Uterus (tissue), 4 donors: Measurements from ENCODE around the gene BBS9. TPM values are rescaled to one million over a fixed set of nuclear protein-coding genes. Genes with fewer than 3 reads are reported as not detected.

Source experiments
- DNase-seq, 2 donors: peaks; one replicate each; pipeline ENCODE4 v3.0.0-alpha.2; 2019 to 2020
- H3K27ac ChIP-seq, 2 donors: fragments of 200-600 bp; sonication (generic); 1 replicate in 1 of 2; 2 replicates in 1 of 2; pipeline ENCODE4 v1.5.1; 2016 to 2018
- H3K27me3 ChIP-seq, 2 donors: fragments of 200-600 bp; sonication (generic); one replicate each; pipeline ENCODE4 v1.5.1; 2018 to 2019; ENCODE audit warnings: control low read depth in 1 of 2
- H3K36me3 ChIP-seq, 2 donors: fragments of 200-600 bp; sonication (generic); one replicate each; pipeline ENCODE4 v1.5.1; 2019; ENCODE audit warnings: control low read depth in 1 of 2
- H3K4me1 ChIP-seq, 2 donors: fragments of 200-600 bp; sonication (generic); one replicate each; pipeline ENCODE4 v1.5.1; 2018 to 2019; ENCODE audit warnings: control low read depth in 1 of 2
- H3K4me3 ChIP-seq, 2 donors: fragments of 200-600 bp; sonication (generic); 1 replicate in 1 of 2; 2 replicates in 1 of 2; pipeline ENCODE4 v1.5.1; 2018 to 2019; ENCODE audit warnings: mild to moderate bottlenecking in 1 of 2
- H3K9me3 ChIP-seq, 2 donors: fragments of 200-600 bp; sonication (generic); one replicate each; pipeline ENCODE4 v1.5.1; 2019; ENCODE audit warnings: control low read depth in 1 of 2
- POLR2A ChIP-seq, 2 donors: fragments of 450-650 bp; IDR thresholded peaks; one replicate each; pipeline ENCODE4 v1.6.1; 2016; ENCODE audit warnings: antibody characterized with exemption in 2 of 2, mild to moderate bottlenecking in 1 of 2, moderate library complexity in 1 of 2
- intact Hi-C: fragments of 100-400 bp; cut with DNase I; formaldehyde crosslinking; loops from one replicate; pipeline ENCODE4 v1.15.1; 2023; ENCODE audit warnings: low total_unique reads
- total RNA-seq, 4 donors: library from RNA; depleted of rRNA in 3 of 4; stranded (reverse); fragments of >200 nt in 3 of 4; gene quantifications; one replicate each; pipeline versions ENCODE4 v1.1.0 to v1.2.4, GENCODE V29; 2014 to 2023
- TF ChIP-seq, protein P1 (sequence below), 4 experiments: fragments of 200-600 bp in 2 of 4; fragments of 450-650 bp in 2 of 4; sonication (generic) in 2 of 4; IDR thresholded peaks; one replicate each; pipeline ENCODE4 v1.5.1; 2016 to 2019; ENCODE audit warnings: antibody characterized with exemption in 4 of 4, mild to moderate bottlenecking in 2 of 4, moderate library complexity in 1 of 4
- donor health status: DM: yes; HTN: yes; CAD: no.

BBS9 gene
- total RNA-seq, 4 donors from 2014 or later, result 24.1 to 77.4 (median 39.4) TPM

DNA sequence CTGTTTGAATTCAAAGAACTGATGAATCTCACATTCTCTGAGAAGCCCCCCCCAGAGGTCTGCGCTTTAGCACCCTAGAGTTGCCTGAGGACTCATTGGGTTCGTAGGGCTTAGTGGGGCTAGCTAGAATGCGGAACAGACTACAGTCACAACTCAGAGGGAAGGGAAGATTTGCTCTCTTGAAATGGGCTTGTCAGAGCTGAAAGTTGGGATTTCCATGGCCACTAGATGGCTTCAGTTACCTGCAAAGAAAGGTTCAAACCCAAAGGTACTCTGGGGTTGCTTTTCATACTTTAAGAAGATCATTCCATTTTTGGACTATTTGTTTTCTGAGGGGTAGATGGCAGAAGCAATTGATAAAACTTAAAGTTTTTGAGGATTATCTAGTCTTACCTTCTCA is 205.0 kb downstream of the BBS9 start:
- no peaks in the 10 kb centered on the region for H3K27me3 ChIP-seq
- DNase-seq, result no peak

DNA sequence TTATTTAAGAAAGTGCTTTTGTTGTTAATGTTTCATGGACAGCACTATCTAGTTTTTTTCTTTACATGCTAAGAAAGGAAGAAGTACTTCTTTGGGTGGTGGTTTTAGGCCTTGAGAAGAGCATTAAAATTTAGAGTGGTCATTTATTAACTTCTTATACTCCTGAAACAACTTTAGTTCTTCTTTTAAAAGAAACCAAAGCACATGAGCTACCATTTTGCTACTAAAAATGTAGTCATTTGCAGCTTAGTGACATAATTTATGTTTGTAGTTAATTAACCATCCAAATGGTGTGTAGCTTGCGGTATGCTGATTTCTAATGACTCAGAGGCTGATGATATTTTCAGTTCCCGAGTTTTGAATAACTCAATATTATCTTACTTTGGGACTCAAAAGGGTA is 207.5 kb downstream of the BBS9 start:
- TF ChIP-seq, protein P1, sequence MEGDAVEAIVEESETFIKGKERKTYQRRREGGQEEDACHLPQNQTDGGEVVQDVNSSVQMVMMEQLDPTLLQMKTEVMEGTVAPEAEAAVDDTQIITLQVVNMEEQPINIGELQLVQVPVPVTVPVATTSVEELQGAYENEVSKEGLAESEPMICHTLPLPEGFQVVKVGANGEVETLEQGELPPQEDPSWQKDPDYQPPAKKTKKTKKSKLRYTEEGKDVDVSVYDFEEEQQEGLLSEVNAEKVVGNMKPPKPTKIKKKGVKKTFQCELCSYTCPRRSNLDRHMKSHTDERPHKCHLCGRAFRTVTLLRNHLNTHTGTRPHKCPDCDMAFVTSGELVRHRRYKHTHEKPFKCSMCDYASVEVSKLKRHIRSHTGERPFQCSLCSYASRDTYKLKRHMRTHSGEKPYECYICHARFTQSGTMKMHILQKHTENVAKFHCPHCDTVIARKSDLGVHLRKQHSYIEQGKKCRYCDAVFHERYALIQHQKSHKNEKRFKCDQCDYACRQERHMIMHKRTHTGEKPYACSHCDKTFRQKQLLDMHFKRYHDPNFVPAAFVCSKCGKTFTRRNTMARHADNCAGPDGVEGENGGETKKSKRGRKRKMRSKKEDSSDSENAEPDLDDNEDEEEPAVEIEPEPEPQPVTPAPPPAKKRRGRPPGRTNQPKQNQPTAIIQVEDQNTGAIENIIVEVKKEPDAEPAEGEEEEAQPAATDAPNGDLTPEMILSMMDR (IDR thresholded peaks at IDR 0.05), result no peak
- TF ChIP-seq POLR2A (IDR thresholded peaks at IDR 0.05), result no peak
- H3K27ac ChIP-seq, result no peak overlapping the region
- intact Hi-C loops, result no loop called here
- H3K36me3 ChIP-seq, result no peaks in the 10 kb centered on the region
- H3K27me3 ChIP-seq, result no peaks in the 10 kb centered on the region
- DNase-seq, result no peak
- no peaks in the 10 kb centered on the region for H3K4me1 ChIP-seq
- H3K4me3 ChIP-seq, result no peak overlapping the region
- H3K9me3 ChIP-seq, result no peaks in the 10 kb centered on the region

More for the DNA sequence above, 205.0 kb downstream of the BBS9 start:
- intact Hi-C loops, result no loop called here
- Histone ChIP-seq H3K4me3 (no peak overlapping the region), H3K9me3 (no peaks in the 10 kb centered on the region), H3K4me1 (no peaks in the 10 kb centered on the region), H3K27ac (no peak overlapping the region), H3K36me3 (no peaks in the 10 kb centered on the region)
- TF ChIP-seq, protein P1 (IDR thresholded peaks at IDR 0.05), result no peak
- no peak for TF ChIP-seq POLR2A (IDR thresholded peaks at IDR 0.05)

DNA sequence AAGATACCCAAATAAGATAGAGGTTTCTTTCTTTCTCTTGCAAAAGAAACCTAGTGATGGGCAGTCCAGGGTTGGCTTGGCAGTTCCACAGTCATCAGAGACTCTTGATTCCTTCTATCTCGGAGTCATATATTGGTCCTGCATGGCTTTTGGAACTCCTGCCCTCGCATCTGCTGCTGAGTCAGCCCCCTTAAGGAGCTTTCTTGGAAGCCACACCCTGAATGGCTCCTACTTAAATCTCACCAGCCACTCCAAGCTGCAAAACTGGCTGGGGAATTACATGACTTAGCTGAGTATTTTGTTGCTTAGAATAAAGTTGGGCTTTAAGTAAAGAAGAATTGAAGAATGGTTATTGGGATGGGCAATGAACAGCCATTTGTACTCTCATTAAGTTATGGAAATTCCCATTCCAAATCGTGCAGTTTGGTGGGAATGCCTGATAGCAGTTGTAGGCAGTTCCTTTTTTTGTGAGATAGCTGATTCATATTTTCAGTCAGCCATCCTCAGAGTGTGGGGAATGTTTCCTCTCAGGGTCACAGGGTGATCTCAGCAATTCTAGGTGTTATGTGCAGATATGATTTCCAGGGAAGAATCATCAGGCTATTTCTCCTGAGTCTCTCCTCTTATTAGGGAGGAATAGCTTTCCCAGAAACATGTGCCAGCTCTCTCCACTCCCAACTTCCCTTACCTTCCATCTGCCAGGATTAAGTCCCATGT is 209.9 kb downstream of the BBS9 start:
- TF ChIP-seq, protein P1 (IDR thresholded peaks at IDR 0.05), result no peak
- TF ChIP-seq POLR2A (IDR thresholded peaks at IDR 0.05), result no peak
- DNase-seq, result no peak
- no peaks in the 10 kb centered on the region for H3K4me1 ChIP-seq
- H3K4me3 ChIP-seq, result no peak overlapping the region
- intact Hi-C loops, result no loop called here
- H3K9me3 ChIP-seq, result no peaks in the 10 kb centered on the region
- no peak overlapping the region for H3K27ac ChIP-seq
- no peaks in the 10 kb centered on the region for H3K36me3 ChIP-seq
- H3K27me3 ChIP-seq, result no peaks in the 10 kb centered on the region

DNA sequence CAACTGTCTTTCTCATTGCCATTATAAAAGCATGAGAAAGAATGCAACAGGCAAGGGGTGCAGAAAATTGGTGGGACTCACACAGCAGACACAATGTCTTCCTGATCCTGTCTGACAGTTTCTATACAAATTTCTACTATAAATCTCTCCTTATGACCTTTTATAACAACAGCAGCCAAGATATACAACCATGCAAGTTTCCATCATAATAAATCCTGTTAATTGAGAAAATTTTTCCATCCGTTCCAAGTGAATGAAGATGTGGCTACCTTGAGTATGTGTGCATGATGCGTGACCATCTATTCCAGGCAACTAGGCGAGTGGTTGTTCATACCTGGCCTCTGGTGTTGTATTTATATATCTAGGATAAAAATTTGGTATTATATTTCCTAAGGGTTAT is 216.7 kb downstream of the BBS9 start:
- intact Hi-C loops, result no loop called here
- Histone ChIP-seq H3K4me3 (no peak overlapping the region), H3K9me3 (no peaks in the 10 kb centered on the region), H3K4me1 (no peaks in the 10 kb centered on the region), H3K36me3 (no peaks in the 10 kb centered on the region), H3K27me3 (no peaks in the 10 kb centered on the region), H3K27ac (no peak overlapping the region)
- DNase-seq, result no peak
- no peak for TF ChIP-seq POLR2A (IDR thresholded peaks at IDR 0.05)
- TF ChIP-seq, protein P1 (IDR thresholded peaks at IDR 0.05), result no peak

DNA sequence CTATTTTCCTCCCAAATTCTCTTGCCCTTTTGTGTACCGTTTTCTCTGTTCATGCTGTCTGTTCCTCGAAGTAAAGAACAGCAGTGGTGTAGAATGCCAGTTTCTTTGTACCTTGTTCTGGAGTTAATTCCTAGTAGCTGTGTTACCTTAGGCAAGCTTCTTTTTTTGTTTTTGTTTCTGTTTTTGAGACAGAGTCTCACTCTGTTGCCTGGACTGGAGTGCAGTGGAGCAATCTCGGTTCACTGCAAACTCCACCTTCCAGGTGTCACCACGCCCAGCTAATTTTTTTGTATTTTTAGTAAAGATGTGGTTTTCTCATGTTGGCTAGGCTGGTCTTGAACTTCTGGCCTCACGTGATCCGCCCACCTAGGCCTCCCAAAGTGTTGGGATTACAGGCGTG is 221.2 kb downstream of the BBS9 start:
- Histone ChIP-seq H3K4me1 (peaks cover 0 to 6% of the 10 kb centered on the region in 2 donors), H3K9me3 (no peaks in the 10 kb centered on the region), H3K4me3 (no peak overlapping the region), H3K27ac (no peak overlapping the region), H3K36me3 (no peaks in the 10 kb centered on the region), H3K27me3 (no peaks in the 10 kb centered on the region)
- no peak for DNase-seq
- no peak for TF ChIP-seq POLR2A (IDR thresholded peaks at IDR 0.05)
- TF ChIP-seq, protein P1 (IDR thresholded peaks at IDR 0.05), result no peak
- intact Hi-C loops, result no loop called here
